ENCODE results near the gene CDC34. TPM values are rescaled to one million over a fixed set of nuclear protein-coding genes. Genes with fewer than 3 reads are reported as not detected.

Gene CDC34
- total and polyA plus RNA-seq, 9 of the 15 experiments (the other 6 are each of a cell fraction or from before 2014, with no cell fraction given) = 0.80 to 203 (median 65.5) TPM

DNA sequence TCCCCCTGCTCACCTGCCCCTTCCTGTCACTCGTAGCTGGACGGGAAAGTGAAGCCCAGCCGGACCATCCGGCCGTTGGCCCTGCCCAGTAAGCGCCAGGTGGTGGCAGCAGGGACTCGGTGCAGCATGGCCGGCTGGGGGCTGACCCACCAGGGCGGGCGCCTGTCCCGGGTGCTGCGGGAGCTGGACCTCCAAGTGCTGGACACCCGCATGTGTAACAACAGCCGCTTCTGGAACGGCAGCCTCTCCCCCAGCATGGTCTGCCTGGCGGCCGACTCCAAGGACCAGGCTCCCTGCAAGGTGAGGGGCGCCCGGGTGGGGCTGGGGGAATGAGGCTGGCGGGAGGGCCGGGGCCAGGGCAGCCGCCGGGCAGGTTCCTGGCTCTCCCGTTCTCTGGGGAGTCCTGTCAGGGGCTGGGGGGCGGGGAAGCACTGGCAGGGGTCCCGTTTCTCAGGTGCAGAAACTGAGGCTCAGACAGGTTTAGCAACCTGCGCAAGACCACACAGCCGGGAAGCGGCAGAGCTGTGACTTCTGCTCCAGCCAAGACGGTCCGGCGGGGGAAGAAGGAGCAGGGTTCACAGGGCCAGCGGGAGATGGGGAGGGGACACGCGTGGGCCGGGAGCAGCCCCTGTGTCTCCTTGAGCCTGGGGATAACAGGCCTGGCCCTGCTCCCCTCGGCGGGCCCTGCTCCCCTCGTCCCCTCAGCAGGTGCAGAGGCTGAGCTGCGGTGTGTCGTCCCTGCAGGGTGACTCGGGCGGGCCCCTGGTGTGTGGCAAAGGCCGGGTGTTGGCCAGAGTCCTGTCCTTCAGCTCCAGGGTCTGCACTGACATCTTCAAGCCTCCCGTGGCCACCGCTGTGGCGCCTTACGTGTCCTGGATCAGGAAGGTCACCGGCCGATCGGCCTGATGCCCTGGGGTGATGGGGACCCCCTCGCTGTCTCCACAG, 17.6 kb downstream of the CDC34 start (continued):
- TF ChIP-seq, protein P1, sequence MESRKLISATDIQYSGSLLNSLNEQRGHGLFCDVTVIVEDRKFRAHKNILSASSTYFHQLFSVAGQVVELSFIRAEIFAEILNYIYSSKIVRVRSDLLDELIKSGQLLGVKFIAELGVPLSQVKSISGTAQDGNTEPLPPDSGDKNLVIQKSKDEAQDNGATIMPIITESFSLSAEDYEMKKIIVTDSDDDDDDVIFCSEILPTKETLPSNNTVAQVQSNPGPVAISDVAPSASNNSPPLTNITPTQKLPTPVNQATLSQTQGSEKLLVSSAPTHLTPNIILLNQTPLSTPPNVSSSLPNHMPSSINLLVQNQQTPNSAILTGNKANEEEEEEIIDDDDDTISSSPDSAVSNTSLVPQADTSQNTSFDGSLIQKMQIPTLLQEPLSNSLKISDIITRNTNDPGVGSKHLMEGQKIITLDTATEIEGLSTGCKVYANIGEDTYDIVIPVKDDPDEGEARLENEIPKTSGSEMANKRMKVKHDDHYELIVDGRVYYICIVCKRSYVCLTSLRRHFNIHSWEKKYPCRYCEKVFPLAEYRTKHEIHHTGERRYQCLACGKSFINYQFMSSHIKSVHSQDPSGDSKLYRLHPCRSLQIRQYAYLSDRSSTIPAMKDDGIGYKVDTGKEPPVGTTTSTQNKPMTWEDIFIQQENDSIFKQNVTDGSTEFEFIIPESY (CRISPR knock-in tag; IDR thresholded peaks at IDR 0.05) = peak; percentile 23; the same call in 1 of the 2 replicates
- TF ChIP-seq HMGN3 (IDR thresholded peaks at IDR 0.05; ENCODE audit: borderline replicate concordance, extremely low read depth, insufficient read length, low read depth, low read length) (no peak), CEBPG (CRISPR knock-in tag; IDR thresholded peaks at IDR 0.05) (no peak), CEBPG (tag; conservative IDR thresholded peaks at IDR 0.05 in 1 of 2, IDR thresholded peaks at IDR 0.05 in 1 of 2) (no peak), IFI16 (CRISPR knock-in tag; IDR thresholded peaks at IDR 0.05) (no peak), KDM1A (IDR thresholded peaks at IDR 0.05) (0 out of 4 replicates have a peak, but pooled peaks of 1 of the 2 experiments have one; percentile 15), IRF2 (CRISPR knock-in tag; IDR thresholded peaks at IDR 0.05) (no peak), HMG20B (CRISPR knock-in tag; IDR thresholded peaks at IDR 0.05) (no peak), ZNF140 (CRISPR knock-in tag; IDR thresholded peaks at IDR 0.05) (no peak), CCAR2 (IDR thresholded peaks at IDR 0.05; ENCODE audit: low read depth, low read length) (no peak), ZNF41 (CRISPR knock-in tag; conservative IDR thresholded peaks at IDR 0.05) (no peak), ETV6 (IDR thresholded peaks at IDR 0.05; ENCODE audit: borderline replicate concordance in 1 of 2, low read depth in 2 of 2, low read length in 1 of 2) (no peak), ETV6 (CRISPR knock-in tag; IDR thresholded peaks at IDR 0.05; ENCODE audit: borderline replicate concordance) (no peak), THRAP3 (IDR thresholded peaks at IDR 0.05; ENCODE audit: borderline replicate concordance) (no peak), TGIF2 (CRISPR knock-in tag; IDR thresholded peaks at IDR 0.05) (no peak), BMI1 (IDR thresholded peaks at IDR 0.05; ENCODE audit: low read length) (no peak), NFRKB (IDR thresholded peaks at IDR 0.05; ENCODE audit: low read depth) (no peak), ZSCAN29 (IDR thresholded peaks at IDR 0.05) (no peak), HNRNPLL (IDR thresholded peaks at IDR 0.05; ENCODE audit: low read depth, low read length, poor library complexity, severe bottlenecking) (no peak), POLR3A (IDR thresholded peaks at IDR 0.05; ENCODE audit: borderline replicate concordance, extremely low read depth, insufficient read depth, insufficient read length) (no peak), TAF7 (tag; IDR thresholded peaks at IDR 0.05) (no peak), ZBTB7A (IDR thresholded peaks at IDR 0.05; ENCODE audit: borderline replicate concordance, control insufficient read depth, low read depth, low read length) (0 out of 2 replicates have a peak, but pooled peaks have one; percentile 28), HLTF (IDR thresholded peaks at IDR 0.05) (no peak), TBL1XR1 (IDR thresholded peaks at IDR 0.05; ENCODE audit: low read length in 2 of 2) (no peak)
- TF ChIP-seq, protein P2, sequence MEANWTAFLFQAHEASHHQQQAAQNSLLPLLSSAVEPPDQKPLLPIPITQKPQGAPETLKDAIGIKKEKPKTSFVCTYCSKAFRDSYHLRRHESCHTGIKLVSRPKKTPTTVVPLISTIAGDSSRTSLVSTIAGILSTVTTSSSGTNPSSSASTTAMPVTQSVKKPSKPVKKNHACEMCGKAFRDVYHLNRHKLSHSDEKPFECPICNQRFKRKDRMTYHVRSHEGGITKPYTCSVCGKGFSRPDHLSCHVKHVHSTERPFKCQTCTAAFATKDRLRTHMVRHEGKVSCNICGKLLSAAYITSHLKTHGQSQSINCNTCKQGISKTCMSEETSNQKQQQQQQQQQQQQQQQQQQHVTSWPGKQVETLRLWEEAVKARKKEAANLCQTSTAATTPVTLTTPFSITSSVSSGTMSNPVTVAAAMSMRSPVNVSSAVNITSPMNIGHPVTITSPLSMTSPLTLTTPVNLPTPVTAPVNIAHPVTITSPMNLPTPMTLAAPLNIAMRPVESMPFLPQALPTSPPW (CRISPR knock-in tag; IDR thresholded peaks at IDR 0.05) = no peak

All from K562 (cell line).